H9 (cell line): ENCODE measurements around the gene RCAN2. TPM values are rescaled to one million over a fixed set of nuclear protein-coding genes. Genes with fewer than 3 reads are reported as not detected.
"Not testable (repeated sequence)": the region's sequence is repeated elsewhere in the genome, so short reads cannot be mapped to it uniquely, and the experiment has no call there.

ENCODE experiments used
- DNase-seq: peaks from one replicate; pipeline ENCODE4 v3.0.0-alpha.2; 2017
- H2AFZ ChIP-seq: one replicate; pipeline ENCODE4 v1.6.1; 2013; ENCODE audit warnings: mild to moderate bottlenecking, low read length, control low read depth, moderate library complexity
- H2AK5ac ChIP-seq: 2 replicates; pipeline ENCODE4 v1.6.1; 2013; ENCODE audit warnings: low read length, control low read depth, mixed read lengths; ENCODE audit not compliant: insufficient read length
- H2BK120ac ChIP-seq: one replicate; pipeline ENCODE4 v1.6.1; 2013; ENCODE audit warnings: low read depth, mild to moderate bottlenecking, low read length, control low read depth, inconsistent platforms; ENCODE audit not compliant: poor library complexity, severe bottlenecking
- H2BK12ac ChIP-seq: 2 replicates; pipeline ENCODE4 v1.6.1; 2013; ENCODE audit warnings: low read length, control low read depth, mixed read lengths, low read depth; ENCODE audit not compliant: insufficient read length
- H2BK15ac ChIP-seq: 2 replicates; pipeline ENCODE4 v1.6.1; 2013; ENCODE audit warnings: low read depth, low read length, control low read depth
- H2BK20ac ChIP-seq: one replicate; pipeline ENCODE4 v1.6.1; 2013; ENCODE audit warnings: low read depth, mild to moderate bottlenecking, low read length, control low read depth, inconsistent platforms; ENCODE audit not compliant: poor library complexity, severe bottlenecking
- H2BK5ac ChIP-seq: 2 replicates; pipeline ENCODE4 v1.6.1; 2013; ENCODE audit warnings: low read length, control low read depth, mixed read lengths; ENCODE audit not compliant: insufficient read length
- H3K14ac ChIP-seq: 2 replicates; pipeline ENCODE4 v1.6.1; 2013; ENCODE audit warnings: low read length, control low read depth; ENCODE audit not compliant: insufficient read depth
- H3K18ac ChIP-seq: 2 replicates; pipeline ENCODE4 v1.6.1; 2013; ENCODE audit warnings: low read depth, mild to moderate bottlenecking, mixed read lengths, low read length, control low read depth; ENCODE audit not compliant: insufficient read length
- H3K23ac ChIP-seq: 2 replicates; pipeline ENCODE4 v1.6.1; 2013; ENCODE audit warnings: low read length, control low read depth, mixed read lengths, low read depth; ENCODE audit not compliant: insufficient read length
- H3K23me2 ChIP-seq: 2 replicates; pipeline ENCODE4 v1.6.1; 2013; ENCODE audit warnings: low read depth, mild to moderate bottlenecking, mixed read lengths, low read length, control low read depth; ENCODE audit not compliant: insufficient read length, poor library complexity, severe bottlenecking
- H3K27ac ChIP-seq: 2 replicates; pipeline ENCODE4 v1.5.1; 2013; ENCODE audit warnings: low read length, control low read depth, mixed read lengths, low read depth; ENCODE audit not compliant: insufficient read length
- H3K27me3 ChIP-seq: 2 replicates; pipeline ENCODE4 v1.6.1; 2013; ENCODE audit warnings: low read length, control low read depth, inconsistent platforms; ENCODE audit not compliant: insufficient read depth
- H3K4ac ChIP-seq: 2 replicates; pipeline ENCODE4 v1.6.1; 2013; ENCODE audit warnings: low read depth, mild to moderate bottlenecking, control low read depth, inconsistent platforms, low read length, moderate library complexity
- H3K4me1 ChIP-seq: 2 replicates; pipeline ENCODE4 v1.6.1; 2013; ENCODE audit warnings: low read length, control low read depth, inconsistent platforms; ENCODE audit not compliant: insufficient read depth
- H3K4me2 ChIP-seq: 2 replicates; pipeline ENCODE4 v1.6.1; 2013; ENCODE audit warnings: low read length, control low read depth, mixed read lengths; ENCODE audit not compliant: insufficient read length, insufficient read depth
- H3K56ac ChIP-seq: 2 replicates; pipeline ENCODE4 v1.6.1; 2013; ENCODE audit warnings: low read depth, mild to moderate bottlenecking, mixed read lengths, low read length, control low read depth; ENCODE audit not compliant: insufficient read length
- H3K79me1 ChIP-seq: 2 replicates; pipeline ENCODE4 v1.6.1; 2013; ENCODE audit warnings: low read depth, mild to moderate bottlenecking, moderate library complexity, low read length, control low read depth, inconsistent platforms; ENCODE audit not compliant: insufficient read depth, poor library complexity, severe bottlenecking
- H3K79me2 ChIP-seq: 2 replicates; pipeline ENCODE4 v1.6.1; 2013; ENCODE audit warnings: low read length, control low read depth, inconsistent platforms; ENCODE audit not compliant: insufficient read depth
- H3K9ac ChIP-seq: 2 replicates; pipeline ENCODE4 v1.6.1; 2013; ENCODE audit warnings: low read length, control low read depth, mixed read lengths; ENCODE audit not compliant: insufficient read length; ENCODE audit errors: extremely low read depth
- H3K9me3 ChIP-seq: one replicate; pipeline ENCODE4 v1.6.1; 2013; ENCODE audit warnings: low read depth, low read length, inconsistent platforms; ENCODE audit not compliant: control insufficient read depth
- H3T11ph ChIP-seq: one replicate; pipeline ENCODE4 v1.6.1; 2013; ENCODE audit warnings: mild to moderate bottlenecking, low read length, control low read depth, inconsistent platforms
- H4K20me1 ChIP-seq: one replicate; pipeline ENCODE4 v1.6.1; 2013; ENCODE audit not compliant: control insufficient read depth, insufficient read length, insufficient read depth
- H4K5ac ChIP-seq: 2 replicates; pipeline ENCODE4 v1.6.1; 2013; ENCODE audit warnings: low read depth, mild to moderate bottlenecking, mixed read lengths, low read length, control low read depth; ENCODE audit not compliant: insufficient read length
- H4K8ac ChIP-seq: replicated peaks from 2 replicates; pipeline ENCODE4 v1.6.1; 2013; ENCODE audit warnings: low read length, control low read depth, mixed read lengths, low read depth; ENCODE audit not compliant: insufficient read length
- H4K91ac ChIP-seq: 2 replicates; pipeline ENCODE4 v1.6.1; 2013; ENCODE audit warnings: low read depth, mild to moderate bottlenecking, moderate library complexity, mixed read lengths, low read length, control low read depth; ENCODE audit not compliant: insufficient read length
- H3K27ac Mint-ChIP-seq, 3 experiments: 2 replicates in 2 of 3; 3 replicates in 1 of 3; pipeline ENCODE4 v1.8.0; 2020 to 2021; ENCODE audit warnings: mixed read lengths in 3 of 3, mild to moderate bottlenecking in 1 of 3, moderate library complexity in 1 of 3
- H3K27me3 Mint-ChIP-seq: 2 replicates; pipeline ENCODE4 v1.8.0; 2021; ENCODE audit warnings: low read depth, mild to moderate bottlenecking, moderate library complexity, mixed read lengths
- H3K36me3 Mint-ChIP-seq, 3 experiments: 2 replicates in 2 of 3; 3 replicates in 1 of 3; pipeline ENCODE4 v1.8.0; 2020 to 2021; ENCODE audit warnings: low read depth in 3 of 3, mixed read lengths in 3 of 3; ENCODE audit not compliant: insufficient read depth in 1 of 3
- H3K4me1 Mint-ChIP-seq, 2 experiments: 2 replicates each; pipeline ENCODE4 v1.8.0; 2020; ENCODE audit warnings: mixed read lengths in 2 of 2
- H3K4me3 Mint-ChIP-seq, 2 experiments: 2 replicates in 1 of 2; 3 replicates in 1 of 2; pipeline ENCODE4 v1.8.0; 2020 to 2021; ENCODE audit warnings: mild to moderate bottlenecking in 2 of 2, mixed read lengths in 2 of 2, moderate library complexity in 1 of 2
- H3K9me3 Mint-ChIP-seq, 2 experiments: 2 replicates in 1 of 2; 3 replicates in 1 of 2; pipeline ENCODE4 v1.8.0; 2020; ENCODE audit warnings: mild to moderate bottlenecking in 2 of 2, mixed read lengths in 2 of 2, moderate library complexity in 1 of 2
- CTCF ChIP-seq: fragments of 200-600 bp; sonication (generic); conservative IDR thresholded peaks from 3 replicates; pipeline ENCODE4 v1.8.0; 2021; ENCODE audit warnings: antibody characterized with exemption, mild to moderate bottlenecking
- WGBS: extraction: QIAGEN DNeasy Blood & Tissue Kit; methylation state at CpG from one replicate; pipeline ENCODE4 v1.1.7; 2013; ENCODE audit warnings: missing lambda C conversion rate, low lambda C conversion rate, mixed read lengths; ENCODE audit not compliant: insufficient read length; ENCODE audit errors: extremely low coverage; 5-methylcytosine and 5-hydroxymethylcytosine counted together
- total RNA-seq: library from RNA; stranded (reverse); gene quantifications from 2 replicates; pipeline ENCODE4 v1.2.1, GENCODE V29; 2021

The RCAN2 gene
- total RNA-seq, 1 experiment from 2014 or later = 3.0 TPM

- Histone ChIP-seq H3K79me2 (no peaks in the 10 kb centered on the region), H4K91ac (no peak overlapping the region), H2BK15ac (no peak overlapping the region), H3K9me3 (no peaks in the 10 kb centered on the region), H2BK20ac (no peak overlapping the region), H2AFZ (no peak overlapping the region), H3K56ac (no peak overlapping the region), H2BK5ac (no peak overlapping the region), H3K23ac (no peak overlapping the region), H4K5ac (no peak overlapping the region), H3T11ph (no peak overlapping the region), H3K9ac (no peak overlapping the region), H3K14ac (no peak overlapping the region), H3K23me2 (no peaks in the 10 kb centered on the region), H3K4ac (no peak overlapping the region), H2AK5ac (no peak overlapping the region), H4K8ac (no peak overlapping the region), H4K20me1 (no peaks in the 10 kb centered on the region), H3K4me2 (no peak overlapping the region), H3K4me1 (no peaks in the 10 kb centered on the region), H3K18ac (no peak overlapping the region), H2BK12ac (no peak overlapping the region), H3K27ac (no peak overlapping the region), H3K27me3 (no peaks in the 10 kb centered on the region), H3K79me1 (no peaks in the 10 kb centered on the region), H2BK120ac (no peak overlapping the region)
- Mint-ChIP-seq H3K9me3 (no peaks in the 10 kb centered on the region), H3K4me3 (no peak overlapping the region), H3K4me1 (no peaks in the 10 kb centered on the region), H3K27ac (no peak overlapping the region), H3K36me3 (no peaks in the 10 kb centered on the region), H3K27me3 (no peaks in the 10 kb centered on the region)
- TF ChIP-seq CTCF = no peak
- WGBS = no CpG with 5 or more reads among the region's 3 CpGs
- no peak for DNase-seq
These were observed 84.0 kb downstream of the RCAN2 start for GRCh38 chr6:46407246-46407645.

DNA sequence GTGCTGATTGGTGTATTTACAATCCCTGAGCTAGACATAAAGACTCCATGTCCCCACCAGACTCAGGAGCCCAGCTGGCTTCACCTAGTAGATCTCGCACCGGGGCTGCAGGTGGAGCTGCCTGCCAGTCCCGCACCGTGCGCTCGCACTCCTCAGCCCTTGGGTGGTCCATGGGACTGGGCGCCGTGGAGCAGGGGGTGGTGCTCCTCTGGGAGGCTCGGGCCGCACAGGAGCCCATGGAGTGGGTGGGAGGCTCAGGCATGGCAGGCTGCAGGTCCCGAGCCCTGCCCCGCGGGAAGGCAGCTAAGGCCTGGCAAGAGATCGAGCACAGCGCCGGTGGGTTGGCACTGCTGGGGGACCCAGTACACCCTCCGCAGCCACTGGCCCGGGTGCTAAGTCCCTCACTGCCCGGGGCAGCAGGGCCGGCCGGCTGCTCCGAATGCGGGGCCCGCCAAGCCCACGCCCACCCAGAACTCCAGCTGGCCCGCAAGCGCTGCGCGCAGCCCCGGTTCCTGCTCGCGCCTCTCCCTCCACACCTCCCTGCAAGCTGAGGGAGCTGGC is 85.5 kb downstream of the RCAN2 start:
- not testable (repeated sequence) for H3K23ac ChIP-seq, H4K5ac ChIP-seq, H3K27me3 Mint-ChIP-seq, H3K9ac ChIP-seq, H2BK120ac ChIP-seq, H2AK5ac ChIP-seq, H3K9me3 ChIP-seq, H3K56ac ChIP-seq, H3K79me2 ChIP-seq, H3K9me3 Mint-ChIP-seq, H3K4me2 ChIP-seq, H2BK15ac ChIP-seq, H3K4me1 ChIP-seq, H3K27me3 ChIP-seq, H3K4me3 Mint-ChIP-seq, H2BK5ac ChIP-seq, H3K27ac Mint-ChIP-seq, DNase-seq, H3K4ac ChIP-seq, H2BK12ac ChIP-seq, H4K8ac ChIP-seq, H2AFZ ChIP-seq, H3K14ac ChIP-seq, H3K36me3 Mint-ChIP-seq, H2BK20ac ChIP-seq, H3T11ph ChIP-seq, H3K27ac ChIP-seq, H4K20me1 ChIP-seq, H3K18ac ChIP-seq, H4K91ac ChIP-seq, H3K23me2 ChIP-seq, H3K79me1 ChIP-seq, H3K4me1 Mint-ChIP-seq
- WGBS = no CpG with 5 or more reads among the region's 32 CpGs
